Breast epithelium (tissue), 4 donors: ENCODE measurements around the gene LUZP1. TPM values are rescaled to one million over a fixed set of nuclear protein-coding genes. Genes with fewer than 3 reads are reported as not detected.

Experiments
- DNase-seq, 2 donors: peaks; one replicate each; pipeline ENCODE4 v3.0.0-alpha.2; 2019; ENCODE audit warnings: low spot score in 2 of 2
- H3K27ac ChIP-seq, 2 donors: fragments of 200-600 bp; sonication (generic) in 1 of 2; one replicate each; pipeline ENCODE4 v1.5.1; 2016 to 2019; ENCODE audit warnings: mild to moderate bottlenecking in 1 of 2
- H3K27me3 ChIP-seq, 2 donors: fragments of 200-600 bp; sonication (generic) in 1 of 2; one replicate each; pipeline versions ENCODE4 v1.5.1 to v1.6.0; 2017 to 2019; ENCODE audit warnings: control low read depth in 1 of 2, mild to moderate bottlenecking in 1 of 2
- H3K36me3 ChIP-seq: fragments of 200-600 bp; one replicate; pipeline ENCODE4 v1.5.1; 2019
- H3K4me1 ChIP-seq, 2 donors: fragments of 200-600 bp; sonication (generic); one replicate each; pipeline ENCODE4 v1.5.1; 2016 to 2019; ENCODE audit warnings: control low read depth in 1 of 2
- H3K4me3 ChIP-seq, 3 donors: fragments of 200-600 bp; sonication (generic); 1 replicate in 2 of 3; 2 replicates in 1 of 3; pipeline ENCODE4 v1.5.1; 2016 to 2019; ENCODE audit warnings: mild to moderate bottlenecking in 3 of 3, moderate library complexity in 2 of 3
- H3K9me3 ChIP-seq, 2 donors: fragments of 200-600 bp; sonication (generic) in 1 of 2; one replicate each; pipeline ENCODE4 v1.5.1; 2016 to 2019; ENCODE audit warnings: control low read depth in 1 of 2
- POLR2A ChIP-seq: fragments of 450-650 bp; IDR thresholded peaks from one replicate; pipeline ENCODE4 v1.6.1; 2016; ENCODE audit warnings: antibody characterized with exemption, mild to moderate bottlenecking, moderate library complexity
- POLR2AphosphoS5 ChIP-seq, 3 donors: sonication (generic); formaldehyde crosslinking; IDR thresholded peaks; one replicate each; pipeline ENCODE4 v1.6.1; 2017; ENCODE audit warnings: antibody characterized with exemption in 3 of 3
- intact Hi-C: fragments of 100-400 bp; cut with DNase I; formaldehyde crosslinking; loops from one replicate; pipeline ENCODE4 v1.15.1; 2023; ENCODE audit warnings: low total_unique reads
- total RNA-seq, 3 donors: library from RNA; depleted of rRNA; stranded (reverse); fragments of >200 nt; gene quantifications; one replicate each; pipeline ENCODE4 v1.1.0, GENCODE V29; 2016
- TF ChIP-seq, protein P1 (sequence below), 3 donors: fragments of 450-650 bp; IDR thresholded peaks; one replicate each; pipeline ENCODE4 v1.5.1; 2016 to 2017; ENCODE audit warnings: antibody characterized with exemption in 3 of 3, mild to moderate bottlenecking in 3 of 3, moderate library complexity in 3 of 3

The LUZP1 gene
- total RNA-seq, 3 donors from 2014 or later: 21.0 to 26.6 (median 24.6) TPM

DNA sequence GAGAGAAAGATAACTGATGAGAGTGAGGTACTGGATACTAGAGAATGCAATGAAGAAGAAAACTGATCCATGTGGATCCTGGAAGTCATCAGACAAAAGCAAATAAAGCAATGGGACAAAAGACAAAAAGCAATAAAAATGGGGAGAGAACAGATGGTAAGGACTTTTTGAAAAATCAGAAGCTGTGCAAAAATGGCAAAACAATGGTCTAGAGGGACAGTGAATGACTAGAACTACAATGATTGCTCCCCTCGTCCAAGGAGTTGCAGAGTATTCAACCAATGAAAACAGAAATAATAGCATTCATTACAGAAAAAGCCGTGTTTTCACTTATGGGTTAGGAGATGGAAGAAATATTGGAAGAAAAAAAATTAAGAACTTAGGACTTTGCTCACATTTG, 18.5 kb downstream of the LUZP1 start:
- TF ChIP-seq POLR2AphosphoS5 (IDR thresholded peaks at IDR 0.05) (no peak), POLR2A (no peak)
- TF ChIP-seq, protein P1, sequence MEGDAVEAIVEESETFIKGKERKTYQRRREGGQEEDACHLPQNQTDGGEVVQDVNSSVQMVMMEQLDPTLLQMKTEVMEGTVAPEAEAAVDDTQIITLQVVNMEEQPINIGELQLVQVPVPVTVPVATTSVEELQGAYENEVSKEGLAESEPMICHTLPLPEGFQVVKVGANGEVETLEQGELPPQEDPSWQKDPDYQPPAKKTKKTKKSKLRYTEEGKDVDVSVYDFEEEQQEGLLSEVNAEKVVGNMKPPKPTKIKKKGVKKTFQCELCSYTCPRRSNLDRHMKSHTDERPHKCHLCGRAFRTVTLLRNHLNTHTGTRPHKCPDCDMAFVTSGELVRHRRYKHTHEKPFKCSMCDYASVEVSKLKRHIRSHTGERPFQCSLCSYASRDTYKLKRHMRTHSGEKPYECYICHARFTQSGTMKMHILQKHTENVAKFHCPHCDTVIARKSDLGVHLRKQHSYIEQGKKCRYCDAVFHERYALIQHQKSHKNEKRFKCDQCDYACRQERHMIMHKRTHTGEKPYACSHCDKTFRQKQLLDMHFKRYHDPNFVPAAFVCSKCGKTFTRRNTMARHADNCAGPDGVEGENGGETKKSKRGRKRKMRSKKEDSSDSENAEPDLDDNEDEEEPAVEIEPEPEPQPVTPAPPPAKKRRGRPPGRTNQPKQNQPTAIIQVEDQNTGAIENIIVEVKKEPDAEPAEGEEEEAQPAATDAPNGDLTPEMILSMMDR (IDR thresholded peaks at IDR 0.05): no peak
- H3K36me3 ChIP-seq: no peaks in the 10 kb centered on the region
- H3K27ac ChIP-seq: no peak overlapping the region
- no peaks in the 10 kb centered on the region for H3K27me3 ChIP-seq
- H3K9me3 ChIP-seq: no peaks in the 10 kb centered on the region
- H3K4me3 ChIP-seq: no peak overlapping the region
- H3K4me1 ChIP-seq: no peaks in the 10 kb centered on the region
- intact Hi-C loops: no loop called here
- no peak for DNase-seq

DNA sequence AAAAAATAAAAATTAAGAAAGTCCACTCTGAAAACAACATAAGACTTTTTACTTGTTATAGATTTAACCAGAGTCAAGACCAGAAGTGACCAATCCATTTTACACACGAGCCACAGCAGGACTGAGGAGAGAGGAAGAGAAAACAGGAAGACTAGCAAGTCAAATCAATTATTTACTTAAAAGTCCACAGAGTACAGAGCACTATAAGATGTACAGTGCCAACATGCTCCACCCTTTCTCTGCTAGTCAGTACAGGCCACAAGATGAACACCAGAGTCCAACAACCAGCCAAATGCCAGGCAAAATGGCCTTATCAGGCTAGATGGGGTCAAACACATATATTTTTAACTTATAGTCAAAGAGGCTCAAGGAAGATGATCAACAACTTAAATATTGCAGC, 19.5 kb downstream of the LUZP1 start:
- no peak for DNase-seq
- Histone ChIP-seq H3K27me3 (no peaks in the 10 kb centered on the region), H3K27ac (no peak overlapping the region), H3K9me3 (no peaks in the 10 kb centered on the region), H3K4me1 (no peaks in the 10 kb centered on the region), H3K4me3 (no peak overlapping the region), H3K36me3 (no peaks in the 10 kb centered on the region)
- intact Hi-C loops: no loop called here
- TF ChIP-seq, protein P1 (IDR thresholded peaks at IDR 0.05): no peak
- no peak for TF ChIP-seq POLR2AphosphoS5 (IDR thresholded peaks at IDR 0.05)
- no peak for TF ChIP-seq POLR2A

DNA sequence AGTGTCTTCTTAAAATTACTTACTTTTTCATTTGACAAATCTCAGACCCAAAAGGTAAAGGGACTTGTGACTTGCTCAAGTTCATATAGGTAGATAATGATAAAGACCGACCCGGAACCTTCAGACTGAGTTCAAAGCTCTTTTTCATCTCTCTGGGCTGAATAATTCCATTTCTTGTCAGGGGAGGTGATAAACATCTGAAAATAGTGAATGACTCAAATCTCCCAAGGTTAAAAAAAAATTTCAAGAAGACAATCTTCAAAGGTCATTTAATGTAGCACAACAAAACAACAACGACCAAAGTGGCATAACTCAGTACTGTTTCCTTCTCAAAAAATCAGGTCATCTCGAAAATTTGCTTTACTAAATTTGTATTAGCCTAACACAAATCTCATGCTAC, 20.6 kb downstream of the LUZP1 start:
- Histone ChIP-seq H3K36me3 (no peaks in the 10 kb centered on the region), H3K4me1 (no peaks in the 10 kb centered on the region), H3K9me3 (no peaks in the 10 kb centered on the region), H3K27ac (no peak overlapping the region), H3K27me3 (no peaks in the 10 kb centered on the region), H3K4me3 (no peak overlapping the region)
- DNase-seq: no peak
- intact Hi-C loops: no loop called here
- TF ChIP-seq POLR2AphosphoS5 (IDR thresholded peaks at IDR 0.05) (no peak), POLR2A (no peak)
- TF ChIP-seq, protein P1 (IDR thresholded peaks at IDR 0.05): no peak

DNA sequence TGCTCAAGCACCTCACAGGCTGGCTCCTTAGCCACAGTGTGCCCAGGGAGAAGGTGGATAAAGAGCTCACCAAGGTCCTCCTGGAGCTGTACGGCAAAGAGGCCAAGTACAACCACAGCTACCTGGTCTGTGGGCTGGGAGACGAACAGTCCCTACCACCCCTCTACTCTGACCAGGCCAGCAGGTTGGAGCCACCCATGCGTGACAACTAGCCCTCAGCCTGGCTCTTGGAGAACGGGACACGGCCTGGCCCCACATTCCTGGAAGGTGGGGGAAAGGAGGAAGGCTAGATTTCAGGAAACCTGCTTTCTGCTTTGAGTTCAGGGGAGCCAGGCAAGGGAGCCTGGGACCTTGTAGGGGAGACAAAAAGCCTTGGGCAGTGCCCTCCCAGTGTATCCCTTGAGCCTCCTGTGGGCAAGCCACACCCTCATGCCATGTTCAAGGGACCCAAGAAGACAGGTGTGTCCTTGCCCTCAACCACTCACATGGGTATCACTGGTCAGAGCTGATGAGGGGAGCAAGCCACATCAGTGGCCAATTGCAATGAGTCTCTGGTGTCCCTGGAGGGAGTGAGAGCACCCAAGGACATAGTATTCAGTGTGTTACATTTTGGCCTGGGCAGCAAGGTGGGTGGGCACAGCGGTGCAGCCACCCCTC, 27.6 kb downstream of the LUZP1 start:
- no peak overlapping the region for H3K27ac ChIP-seq
- intact Hi-C loops: no loop called here
- TF ChIP-seq POLR2AphosphoS5 (IDR thresholded peaks at IDR 0.05): no peak
- no peak for TF ChIP-seq POLR2A
- TF ChIP-seq, protein P1 (IDR thresholded peaks at IDR 0.05): no peak
- H3K9me3 ChIP-seq: no peaks in the 10 kb centered on the region
- H3K36me3 ChIP-seq: no peaks in the 10 kb centered on the region
- no peaks in the 10 kb centered on the region for H3K4me1 ChIP-seq
- H3K4me3 ChIP-seq: no peak overlapping the region
- no peaks in the 10 kb centered on the region for H3K27me3 ChIP-seq
- DNase-seq: no peak

DNA sequence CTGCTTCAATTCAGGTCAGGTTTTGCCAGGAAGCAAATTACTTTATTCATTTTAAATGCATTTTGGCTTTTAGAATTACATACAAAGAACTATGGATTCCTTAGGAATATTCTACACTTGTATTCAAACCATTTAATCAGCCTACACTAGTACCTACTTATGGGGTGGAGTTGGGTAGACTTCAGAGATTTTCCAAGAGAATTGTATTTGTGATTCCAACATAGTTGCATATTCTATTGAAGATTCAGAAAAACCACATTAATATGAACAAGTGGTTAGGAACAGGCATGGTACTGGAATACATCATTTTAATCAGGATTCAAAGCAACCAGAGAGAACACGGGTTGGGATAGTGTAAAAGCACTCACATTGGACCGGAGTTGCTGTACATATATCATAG, 33.4 kb downstream of the LUZP1 start:
- no peak for TF ChIP-seq POLR2A
- no peak for TF ChIP-seq POLR2AphosphoS5 (IDR thresholded peaks at IDR 0.05)
- TF ChIP-seq, protein P1 (IDR thresholded peaks at IDR 0.05): no peak
- H3K4me1 ChIP-seq: no peaks in the 10 kb centered on the region
- no peaks in the 10 kb centered on the region for H3K36me3 ChIP-seq
- no peak overlapping the region for H3K27ac ChIP-seq
- no peak for DNase-seq
- intact Hi-C loops: no loop called here
- no peaks in the 10 kb centered on the region for H3K27me3 ChIP-seq
- H3K4me3 ChIP-seq: no peak overlapping the region
- no peaks in the 10 kb centered on the region for H3K9me3 ChIP-seq
